Measurements from ENCODE around the gene COL6A3.
A peak's percentile ranks its signal among the peaks of the same experiment; 100 is the strongest.
"Not testable (repeated sequence)": the region's sequence is repeated elsewhere in the genome, so short reads cannot be mapped to it uniquely, and the experiment has no call there.

Gene COL6A3

GRCh38 chr2:237371856-237372255, 42.1 kb downstream of the COL6A3 start:
- Histone ChIP-seq H3K9me3 (ENCODE audit: low read length) (no peaks in the 10 kb centered on the region), H3K36me3 (ENCODE audit: insufficient read depth, low read length) (peaks cover 95% of the 10 kb centered on the region), H3K27ac (ENCODE audit: low read depth, low read length) (no peak overlapping the region), H3K9ac (ENCODE audit: low read length) (no peak overlapping the region), H3K4me3 (ENCODE audit: low read depth in 1 of 2, low read length in 2 of 2) (no peak overlapping the region), H3K27me3 (ENCODE audit: control insufficient read depth in 1 of 2, insufficient read depth in 2 of 2, low read length in 2 of 2) (no peaks in the 10 kb centered on the region), H3K4me1 (ENCODE audit: insufficient read depth, low read length) (peaks cover 22% of the 10 kb centered on the region)

GRCh38 chr2:237365671-237366070, 48.3 kb downstream of the COL6A3 start:
- Histone ChIP-seq H3K9me3 (ENCODE audit: low read length) (no peaks in the 10 kb centered on the region), H3K9ac (ENCODE audit: low read length) (no peak overlapping the region), H3K27me3 (ENCODE audit: control insufficient read depth in 1 of 2, insufficient read depth in 2 of 2, low read length in 2 of 2) (no peaks in the 10 kb centered on the region), H3K4me1 (ENCODE audit: insufficient read depth, low read length) (peaks cover 35% of the 10 kb centered on the region), H3K27ac (ENCODE audit: low read depth, low read length) (no peak overlapping the region), H3K36me3 (ENCODE audit: insufficient read depth, low read length) (peaks cover 95% of the 10 kb centered on the region), H3K4me3 (ENCODE audit: low read depth in 1 of 2, low read length in 2 of 2) (no peak overlapping the region)

- H3K9me3 ChIP-seq (ENCODE audit: low read length), result no peaks in the 10 kb centered on the region
- H3K27ac ChIP-seq (ENCODE audit: low read depth, low read length), result no peak overlapping the region
- no peak overlapping the region for H3K4me3 ChIP-seq (ENCODE audit: low read depth in 1 of 2, low read length in 2 of 2)
- H3K36me3 ChIP-seq (ENCODE audit: insufficient read depth, low read length), result peaks cover 100% of the 10 kb centered on the region
- peaks cover 45% of the 10 kb centered on the region for H3K4me1 ChIP-seq (ENCODE audit: insufficient read depth, low read length)
- no peak overlapping the region for H3K9ac ChIP-seq (ENCODE audit: low read length)
- no peaks in the 10 kb centered on the region for H3K27me3 ChIP-seq (ENCODE audit: control insufficient read depth in 1 of 2, insufficient read depth in 2 of 2, low read length in 2 of 2)
Measured at GRCh38 chr2:237364655-237365054, 49.3 kb downstream of the COL6A3 start.

- H3K4me3 ChIP-seq (ENCODE audit: low read depth in 1 of 2, low read length in 2 of 2), result no peak overlapping the region
- H3K27me3 ChIP-seq (ENCODE audit: control insufficient read depth in 1 of 2, insufficient read depth in 2 of 2, low read length in 2 of 2), result no peaks in the 10 kb centered on the region
- H3K9me3 ChIP-seq (ENCODE audit: low read length), result no peaks in the 10 kb centered on the region
- H3K9ac ChIP-seq (ENCODE audit: low read length), result no peak overlapping the region
- H3K36me3 ChIP-seq (ENCODE audit: insufficient read depth, low read length), result peaks cover 100% of the 10 kb centered on the region
- H3K4me1 ChIP-seq (ENCODE audit: insufficient read depth, low read length), result peaks cover 47% of the 10 kb centered on the region
- peak overlapping the region; percentile 36 for H3K27ac ChIP-seq (ENCODE audit: low read depth, low read length)
Measured at GRCh38 chr2:237361194-237362004, 52.6 kb downstream of the COL6A3 start.

GRCh38 chr2:237359894-237360780, 53.8 kb downstream of the COL6A3 start:
- Histone ChIP-seq H3K4me1 (ENCODE audit: insufficient read depth, low read length) (peaks cover 55% of the 10 kb centered on the region), H3K9ac (ENCODE audit: low read length) (no peak overlapping the region), H3K9me3 (ENCODE audit: low read length) (no peaks in the 10 kb centered on the region), H3K27me3 (ENCODE audit: control insufficient read depth in 1 of 2, insufficient read depth in 2 of 2, low read length in 2 of 2) (no peaks in the 10 kb centered on the region), H3K4me3 (ENCODE audit: low read depth in 1 of 2, low read length in 2 of 2) (no peak overlapping the region), H3K27ac (ENCODE audit: low read depth, low read length) (peak overlapping the region; percentile 56), H3K36me3 (ENCODE audit: insufficient read depth, low read length) (peaks cover 98% of the 10 kb centered on the region)

- peaks cover 62% of the 10 kb centered on the region for H3K4me1 ChIP-seq (ENCODE audit: insufficient read depth, low read length)
- H3K9me3 ChIP-seq (ENCODE audit: low read length), result no peaks in the 10 kb centered on the region
- no peak overlapping the region for H3K9ac ChIP-seq (ENCODE audit: low read length)
- no peak overlapping the region for H3K4me3 ChIP-seq (ENCODE audit: low read depth in 1 of 2, low read length in 2 of 2)
- peaks cover 98% of the 10 kb centered on the region for H3K36me3 ChIP-seq (ENCODE audit: insufficient read depth, low read length)
- H3K27me3 ChIP-seq (ENCODE audit: control insufficient read depth in 1 of 2, insufficient read depth in 2 of 2, low read length in 2 of 2), result no peaks in the 10 kb centered on the region
- peak overlapping the region; percentile 56 for H3K27ac ChIP-seq (ENCODE audit: low read depth, low read length)
Measured at GRCh38 chr2:237359518-237359840, 54.5 kb downstream of the COL6A3 start.

- H3K36me3 ChIP-seq (ENCODE audit: insufficient read depth, low read length), result peaks cover 96% of the 10 kb centered on the region
- peak overlapping the region; percentile 56 for H3K27ac ChIP-seq (ENCODE audit: low read depth, low read length)
- H3K27me3 ChIP-seq (ENCODE audit: control insufficient read depth in 1 of 2, insufficient read depth in 2 of 2, low read length in 2 of 2), result no peaks in the 10 kb centered on the region
- H3K9ac ChIP-seq (ENCODE audit: low read length), result no peak overlapping the region
- no peak overlapping the region for H3K4me3 ChIP-seq (ENCODE audit: low read depth in 1 of 2, low read length in 2 of 2)
- peaks cover 62% of the 10 kb centered on the region for H3K4me1 ChIP-seq (ENCODE audit: insufficient read depth, low read length)
- no peaks in the 10 kb centered on the region for H3K9me3 ChIP-seq (ENCODE audit: low read length)
Measured at GRCh38 chr2:237358721-237359517, 55.0 kb downstream of the COL6A3 start.

- H3K27ac ChIP-seq (ENCODE audit: low read depth, low read length), result peak overlapping the region; percentile 3
- no peak overlapping the region for H3K9ac ChIP-seq (ENCODE audit: low read length)
- H3K9me3 ChIP-seq (ENCODE audit: low read length), result no peaks in the 10 kb centered on the region
- H3K4me1 ChIP-seq (ENCODE audit: insufficient read depth, low read length), result peaks cover 62% of the 10 kb centered on the region
- H3K36me3 ChIP-seq (ENCODE audit: insufficient read depth, low read length), result peaks cover 95% of the 10 kb centered on the region
- H3K4me3 ChIP-seq (ENCODE audit: low read depth in 1 of 2, low read length in 2 of 2), result no peak overlapping the region
- no peaks in the 10 kb centered on the region for H3K27me3 ChIP-seq (ENCODE audit: control insufficient read depth in 1 of 2, insufficient read depth in 2 of 2, low read length in 2 of 2)
Measured at GRCh38 chr2:237355701-237356100, 58.3 kb downstream of the COL6A3 start.

- no peaks in the 10 kb centered on the region for H3K9me3 ChIP-seq (ENCODE audit: low read length)
- no peak overlapping the region for H3K9ac ChIP-seq (ENCODE audit: low read length)
- no peak overlapping the region for H3K4me3 ChIP-seq (ENCODE audit: low read depth in 1 of 2, low read length in 2 of 2)
- H3K36me3 ChIP-seq (ENCODE audit: insufficient read depth, low read length), result peaks cover 95% of the 10 kb centered on the region
- no peaks in the 10 kb centered on the region for H3K27me3 ChIP-seq (ENCODE audit: control insufficient read depth in 1 of 2, insufficient read depth in 2 of 2, low read length in 2 of 2)
- H3K4me1 ChIP-seq (ENCODE audit: insufficient read depth, low read length), result peaks cover 54% of the 10 kb centered on the region
- peak overlapping the region; percentile 76 for H3K27ac ChIP-seq (ENCODE audit: low read depth, low read length)
Measured at GRCh38 chr2:237354892-237355291, 59.1 kb downstream of the COL6A3 start.

GRCh38 chr2:237354172-237354571, 59.8 kb downstream of the COL6A3 start:
- H3K9me3 ChIP-seq (ENCODE audit: low read length); H3K4me3 ChIP-seq (ENCODE audit: low read depth in 1 of 2, low read length in 2 of 2); H3K9ac ChIP-seq (ENCODE audit: low read length); H3K27me3 ChIP-seq (ENCODE audit: control insufficient read depth in 1 of 2, insufficient read depth in 2 of 2, low read length in 2 of 2): not testable (repeated sequence)
- Histone ChIP-seq H3K36me3 (ENCODE audit: insufficient read depth, low read length) (peaks cover 94% of the 10 kb centered on the region), H3K27ac (ENCODE audit: low read depth, low read length) (peak overlapping the region; percentile 76), H3K4me1 (ENCODE audit: insufficient read depth, low read length) (peaks cover 47% of the 10 kb centered on the region)

GRCh38 chr2:237353215-237353614, 60.7 kb downstream of the COL6A3 start:
- H3K36me3 ChIP-seq (ENCODE audit: insufficient read depth, low read length), result peaks cover 94% of the 10 kb centered on the region
- peaks cover 44% of the 10 kb centered on the region for H3K4me1 ChIP-seq (ENCODE audit: insufficient read depth, low read length)
- H3K9me3 ChIP-seq (ENCODE audit: low read length), result no peaks in the 10 kb centered on the region
- no peak overlapping the region for H3K27ac ChIP-seq (ENCODE audit: low read depth, low read length)
- no peak overlapping the region for H3K4me3 ChIP-seq (ENCODE audit: low read depth in 1 of 2, low read length in 2 of 2)
- H3K9ac ChIP-seq (ENCODE audit: low read length), result no peak overlapping the region
- no peaks in the 10 kb centered on the region for H3K27me3 ChIP-seq (ENCODE audit: control insufficient read depth in 1 of 2, insufficient read depth in 2 of 2, low read length in 2 of 2)

Measured in muscle layer of colon (tissue), 2 donors.